Measurements from ENCODE around the gene KRTAP5-8. TPM values are rescaled to one million over a fixed set of nuclear protein-coding genes. Genes with fewer than 3 reads are reported as not detected.

KRTAP5-8 gene
- total RNA-seq, 4 donors from 2014 or later = 3.8 to 8.9 (median 5.3) TPM; not detected in 1

DNA sequence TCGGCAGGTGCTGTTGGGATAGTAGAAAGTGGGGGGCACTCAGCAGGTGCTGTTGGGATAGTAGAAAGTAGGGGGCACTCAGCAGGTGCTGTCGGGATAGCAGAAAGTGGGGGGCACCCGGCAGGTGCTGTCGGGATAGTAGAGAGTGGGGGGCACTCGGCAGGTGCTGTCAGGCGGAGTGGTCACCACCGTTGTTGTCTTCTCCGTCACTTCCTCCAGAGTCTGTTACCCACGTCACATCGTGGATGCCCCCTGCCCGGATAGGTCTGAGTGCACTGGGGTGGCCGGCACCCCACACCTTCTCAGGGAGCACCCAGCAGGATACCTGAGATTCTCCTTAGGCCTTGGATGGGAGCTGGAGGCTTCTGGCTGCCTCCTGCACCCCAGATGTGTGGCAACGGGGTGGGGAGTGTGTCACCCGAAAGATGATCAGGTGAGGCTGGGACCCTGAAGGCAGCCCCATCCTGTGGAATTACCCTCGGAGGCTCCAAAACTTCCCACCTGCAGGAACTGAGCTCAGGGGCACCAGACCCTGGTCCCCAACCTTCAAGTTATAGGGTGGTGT is 34.9 kb upstream of the KRTAP5-8 start:
- Histone ChIP-seq H3K4me1 (no peaks in the 10 kb centered on the region), H3K27ac (no peak overlapping the region), H3K4me3 (no peak overlapping the region), H3K27me3 (no peaks in the 10 kb centered on the region), H3K9me3 (no peaks in the 10 kb centered on the region), H3K36me3 (peaks cover 42% of the 10 kb centered on the region)
- WGBS = 94% methylated on average over 15 of the region's 15 CpGs
- TF ChIP-seq POLR2AphosphoS5 (IDR thresholded peaks at IDR 0.05) = no peak
- TF ChIP-seq POLR2A (IDR thresholded peaks at IDR 0.05) = no peak
- TF ChIP-seq EP300 (IDR thresholded peaks at IDR 0.05) = no peak
- TF ChIP-seq, protein P1, sequence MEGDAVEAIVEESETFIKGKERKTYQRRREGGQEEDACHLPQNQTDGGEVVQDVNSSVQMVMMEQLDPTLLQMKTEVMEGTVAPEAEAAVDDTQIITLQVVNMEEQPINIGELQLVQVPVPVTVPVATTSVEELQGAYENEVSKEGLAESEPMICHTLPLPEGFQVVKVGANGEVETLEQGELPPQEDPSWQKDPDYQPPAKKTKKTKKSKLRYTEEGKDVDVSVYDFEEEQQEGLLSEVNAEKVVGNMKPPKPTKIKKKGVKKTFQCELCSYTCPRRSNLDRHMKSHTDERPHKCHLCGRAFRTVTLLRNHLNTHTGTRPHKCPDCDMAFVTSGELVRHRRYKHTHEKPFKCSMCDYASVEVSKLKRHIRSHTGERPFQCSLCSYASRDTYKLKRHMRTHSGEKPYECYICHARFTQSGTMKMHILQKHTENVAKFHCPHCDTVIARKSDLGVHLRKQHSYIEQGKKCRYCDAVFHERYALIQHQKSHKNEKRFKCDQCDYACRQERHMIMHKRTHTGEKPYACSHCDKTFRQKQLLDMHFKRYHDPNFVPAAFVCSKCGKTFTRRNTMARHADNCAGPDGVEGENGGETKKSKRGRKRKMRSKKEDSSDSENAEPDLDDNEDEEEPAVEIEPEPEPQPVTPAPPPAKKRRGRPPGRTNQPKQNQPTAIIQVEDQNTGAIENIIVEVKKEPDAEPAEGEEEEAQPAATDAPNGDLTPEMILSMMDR (IDR thresholded peaks at IDR 0.05) = no peak
- DNase-seq (ENCODE audit: low spot score in 2 of 2) = no peak

DNA sequence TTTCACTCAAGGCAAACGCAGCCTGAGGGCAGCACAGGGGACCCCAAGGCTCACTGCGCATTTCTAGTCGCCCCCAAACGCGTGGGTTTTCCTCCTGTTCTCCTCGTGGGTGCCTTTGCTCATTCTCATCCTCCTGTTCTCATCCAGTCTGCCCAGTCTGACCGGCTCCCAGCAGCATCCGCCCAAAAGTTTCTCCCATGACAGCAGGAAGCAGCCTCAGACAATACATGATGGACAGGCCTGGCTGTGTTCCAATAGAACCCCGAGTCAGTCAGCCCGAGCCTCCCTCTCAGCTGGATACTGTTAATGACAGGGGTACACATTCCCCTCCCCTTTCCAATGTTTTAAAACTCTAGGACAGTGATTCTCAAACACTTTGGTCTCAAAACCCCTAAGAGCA is 33.3 kb upstream of the KRTAP5-8 start:
- peaks cover 2% of the 10 kb centered on the region for H3K9me3 ChIP-seq
- no peak overlapping the region for H3K27ac ChIP-seq
- H3K4me1 ChIP-seq = no peaks in the 10 kb centered on the region
- no peaks in the 10 kb centered on the region for H3K27me3 ChIP-seq
- DNase-seq (ENCODE audit: low spot score in 2 of 2) = no peak
- 59% methylated on average over 10 of the region's 10 CpGs for WGBS
- H3K4me3 ChIP-seq = no peak overlapping the region
- H3K36me3 ChIP-seq = peaks cover 27% of the 10 kb centered on the region
- no peak for TF ChIP-seq POLR2AphosphoS5 (IDR thresholded peaks at IDR 0.05)
- TF ChIP-seq, protein P1 (IDR thresholded peaks at IDR 0.05) = no peak
- no peak for TF ChIP-seq EP300 (IDR thresholded peaks at IDR 0.05)
- TF ChIP-seq POLR2A (IDR thresholded peaks at IDR 0.05) = no peak

DNA sequence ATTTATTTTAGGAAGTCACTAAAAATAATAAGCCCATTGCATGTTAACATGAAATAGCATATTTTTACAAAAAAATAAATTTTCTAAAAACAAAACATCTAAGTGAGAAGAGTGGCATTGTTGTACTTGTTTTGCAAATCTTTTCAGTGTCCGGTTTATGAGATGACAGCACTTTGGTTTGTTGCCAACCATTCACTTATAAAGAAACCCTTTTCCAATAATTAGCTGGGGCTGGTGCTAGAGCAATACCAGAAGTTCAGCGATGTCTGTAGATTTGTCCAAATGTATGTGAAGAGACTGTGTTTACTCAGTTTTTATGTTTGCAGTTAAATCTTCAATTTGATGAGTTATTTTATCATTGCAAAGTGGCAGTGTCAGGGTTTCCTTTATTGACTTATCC is 32.8 kb upstream of the KRTAP5-8 start:
- no peak for DNase-seq (ENCODE audit: low spot score in 2 of 2)
- H3K4me3 ChIP-seq = no peak overlapping the region
- H3K9me3 ChIP-seq = peaks cover 7% of the 10 kb centered on the region
- H3K4me1 ChIP-seq = no peaks in the 10 kb centered on the region
- TF ChIP-seq POLR2A (IDR thresholded peaks at IDR 0.05) = no peak
- TF ChIP-seq POLR2AphosphoS5 (IDR thresholded peaks at IDR 0.05) = no peak
- no peak for TF ChIP-seq EP300 (IDR thresholded peaks at IDR 0.05)
- TF ChIP-seq, protein P1 (IDR thresholded peaks at IDR 0.05) = no peak
- H3K27me3 ChIP-seq = no peaks in the 10 kb centered on the region
- 70% methylated on average over 2 of the region's 2 CpGs for WGBS
- no peak overlapping the region for H3K27ac ChIP-seq
- H3K36me3 ChIP-seq = peaks cover 22% of the 10 kb centered on the region

DNA sequence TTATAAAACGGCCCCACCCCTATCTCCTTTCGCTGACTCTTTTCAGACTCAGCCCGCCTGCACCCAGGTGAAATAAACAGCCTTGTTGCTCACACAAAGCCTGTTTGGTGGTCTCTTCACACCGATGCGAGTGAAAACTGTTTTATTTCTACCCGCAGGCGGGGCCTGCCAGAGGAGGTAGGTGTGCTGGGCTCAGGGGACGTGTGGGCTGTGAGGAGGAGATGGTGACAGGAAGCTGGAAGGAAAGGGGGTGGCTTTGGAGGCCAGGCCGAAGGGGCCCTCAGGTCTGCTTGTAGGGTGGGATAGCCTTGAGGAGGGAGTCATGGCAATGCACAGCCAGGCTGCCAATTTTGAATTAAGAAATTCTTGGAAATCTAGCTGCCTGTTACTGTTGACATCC is 32.0 kb upstream of the KRTAP5-8 start:
- 90% methylated on average over 9 of the region's 9 CpGs for WGBS
- Histone ChIP-seq H3K36me3 (peaks cover 14% of the 10 kb centered on the region), H3K4me3 (no peak overlapping the region)

DNA sequence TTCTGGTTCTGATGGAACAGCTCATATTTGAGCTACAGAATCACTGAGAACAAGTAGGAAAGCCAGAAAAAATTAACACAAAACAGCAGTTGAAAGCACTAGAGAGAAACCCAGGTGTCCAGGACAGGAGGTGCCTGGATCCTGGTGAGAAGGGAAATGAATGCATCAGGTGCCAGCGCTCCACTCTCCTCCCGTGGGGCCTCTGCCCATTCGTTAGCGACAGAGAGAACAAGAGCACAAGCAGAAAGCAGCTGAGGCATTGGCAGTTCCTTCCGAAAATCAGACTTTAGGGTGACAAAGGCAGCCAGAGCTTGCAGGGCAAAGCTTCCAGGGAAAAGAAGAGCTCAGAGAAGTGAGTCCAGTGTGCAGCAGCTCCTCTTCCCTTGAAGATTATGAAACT is 30.7 kb upstream of the KRTAP5-8 start:
- no peak for DNase-seq (ENCODE audit: low spot score in 2 of 2)
- Histone ChIP-seq H3K4me3 (no peak overlapping the region), H3K27ac (no peak overlapping the region), H3K36me3 (peaks cover 3% of the 10 kb centered on the region), H3K4me1 (no peaks in the 10 kb centered on the region), H3K27me3 (no peaks in the 10 kb centered on the region), H3K9me3 (peaks cover 9% of the 10 kb centered on the region)
- WGBS = 95% methylated on average over 5 of the region's 5 CpGs
- TF ChIP-seq EP300 (IDR thresholded peaks at IDR 0.05) = no peak
- TF ChIP-seq, protein P1 (IDR thresholded peaks at IDR 0.05) = no peak
- no peak for TF ChIP-seq POLR2A (IDR thresholded peaks at IDR 0.05)
- no peak for TF ChIP-seq POLR2AphosphoS5 (IDR thresholded peaks at IDR 0.05)

More for the DNA sequence above, 32.0 kb upstream of the KRTAP5-8 start:
- DNase-seq (ENCODE audit: low spot score in 2 of 2) = no peak
- no peaks in the 10 kb centered on the region for H3K27me3 ChIP-seq
- no peak overlapping the region for H3K27ac ChIP-seq
- TF ChIP-seq, protein P1 (IDR thresholded peaks at IDR 0.05) = no peak
- no peak for TF ChIP-seq EP300 (IDR thresholded peaks at IDR 0.05)
- TF ChIP-seq POLR2A (IDR thresholded peaks at IDR 0.05) = no peak
- TF ChIP-seq POLR2AphosphoS5 (IDR thresholded peaks at IDR 0.05) = no peak
- no peaks in the 10 kb centered on the region for H3K4me1 ChIP-seq
- peaks cover 9% of the 10 kb centered on the region for H3K9me3 ChIP-seq
